AG10803 (cell line): Measurements from ENCODE around the gene RAP1GAP.

ENCODE experiments used
- DNase-seq: peaks from one replicate; pipeline ENCODE4 v3.0.0; 2010; ENCODE audit warnings: low read depth
- H3K4me3 ChIP-seq: 2 replicates; pipeline ENCODE4 v1.5.1; 2011; ENCODE audit warnings: mild to moderate bottlenecking, low read length, control low read depth
- CTCF ChIP-seq: conservative IDR thresholded peaks from 2 replicates; pipeline ENCODE4 v1.5.1; 2011; ENCODE audit warnings: mild to moderate bottlenecking, low read length, control low read depth, inconsistent platforms

The RAP1GAP gene

GRCh38 chr1:21593231-21593630 is 75.9 kb downstream of the RAP1GAP start:
- no peak for DNase-seq
- no peak overlapping the region for H3K4me3 ChIP-seq
- TF ChIP-seq CTCF = no peak

- TF ChIP-seq CTCF = no peak
These were observed 76.9 kb downstream of the RAP1GAP start for GRCh38 chr1:21592086-21592865.

GRCh38 chr1:21590934-21591333 is 78.2 kb downstream of the RAP1GAP start:
- no peak for DNase-seq
- no peak overlapping the region for H3K4me3 ChIP-seq
- TF ChIP-seq CTCF = no peak

More at GRCh38 chr1:21592086-21592865, 76.9 kb downstream of the RAP1GAP start:
- DNase-seq = no peak
- H3K4me3 ChIP-seq = no peak overlapping the region

DNA sequence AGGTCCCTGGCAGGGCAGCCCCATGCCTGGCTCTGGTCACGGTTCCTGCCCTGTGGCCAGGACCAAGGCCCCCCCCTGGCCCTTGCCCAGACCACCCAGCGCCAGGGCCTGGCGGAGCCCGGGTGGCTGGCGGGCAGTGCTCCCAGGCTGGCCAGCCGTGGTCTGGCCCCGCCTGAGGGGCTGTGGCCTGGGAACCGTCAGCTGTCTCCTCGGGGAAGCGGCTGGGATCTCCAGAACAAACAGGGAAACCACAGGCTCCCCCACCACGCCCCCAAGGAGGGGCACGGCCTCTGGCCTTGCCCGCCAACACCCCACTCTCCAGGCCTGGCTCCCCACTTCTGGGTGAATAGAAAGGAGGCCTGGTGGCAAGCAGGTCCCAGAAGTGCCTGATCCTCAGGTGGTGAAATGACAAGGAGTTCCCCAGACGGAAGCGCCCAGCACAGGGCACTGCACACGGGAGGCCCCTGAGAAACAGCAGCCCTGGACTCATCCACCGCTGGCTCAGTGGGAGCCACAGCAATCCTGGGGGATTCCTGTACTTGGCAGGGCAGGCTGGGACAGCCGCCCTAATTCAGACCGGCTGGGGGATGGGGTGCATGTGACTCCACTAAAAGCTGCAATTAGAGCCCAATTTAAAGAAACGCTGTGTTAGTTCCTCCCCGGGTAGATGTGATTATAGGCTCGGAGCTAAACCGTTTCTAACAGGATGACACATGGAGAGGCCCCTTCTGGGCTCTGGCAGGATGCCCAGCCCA is 78.9 kb downstream of the RAP1GAP start:
- no peak for TF ChIP-seq CTCF
- no peak for DNase-seq

GRCh38 chr1:21589618-21590017 is 79.5 kb downstream of the RAP1GAP start:
- no peak for DNase-seq
- TF ChIP-seq CTCF = no peak
- H3K4me3 ChIP-seq = no peak overlapping the region

More for the DNA sequence above, 78.9 kb downstream of the RAP1GAP start:
- no peak overlapping the region for H3K4me3 ChIP-seq

DNA sequence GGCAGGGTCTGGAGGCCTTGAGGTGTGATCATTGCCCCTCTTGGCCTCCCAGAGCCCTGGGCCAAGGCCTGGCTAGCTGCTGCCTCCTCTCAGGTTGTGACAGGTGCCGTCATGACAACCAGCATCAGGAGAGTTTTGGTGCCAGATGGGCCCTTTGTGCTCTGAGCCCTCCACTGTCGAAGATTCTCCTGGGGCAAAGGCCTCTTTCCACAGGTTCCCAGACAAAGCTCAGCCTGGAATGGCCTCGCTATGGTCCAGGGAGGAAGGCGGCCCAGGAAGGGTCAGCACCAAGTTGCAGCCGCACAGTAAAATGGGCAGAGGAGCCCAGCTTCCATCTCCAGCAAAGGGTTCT is 81.6 kb downstream of the RAP1GAP start:
- no peak for TF ChIP-seq CTCF
- DNase-seq = no peak

More for the DNA sequence above, 81.6 kb downstream of the RAP1GAP start:
- H3K4me3 ChIP-seq = no peak overlapping the region
